ENCODE data around the gene C1QTNF5. TPM values are rescaled to one million over a fixed set of nuclear protein-coding genes. Genes with fewer than 3 reads are reported as not detected.

The C1QTNF5 gene
- total RNA-seq, 1 experiment from 2014 or later, result not detected

DNA sequence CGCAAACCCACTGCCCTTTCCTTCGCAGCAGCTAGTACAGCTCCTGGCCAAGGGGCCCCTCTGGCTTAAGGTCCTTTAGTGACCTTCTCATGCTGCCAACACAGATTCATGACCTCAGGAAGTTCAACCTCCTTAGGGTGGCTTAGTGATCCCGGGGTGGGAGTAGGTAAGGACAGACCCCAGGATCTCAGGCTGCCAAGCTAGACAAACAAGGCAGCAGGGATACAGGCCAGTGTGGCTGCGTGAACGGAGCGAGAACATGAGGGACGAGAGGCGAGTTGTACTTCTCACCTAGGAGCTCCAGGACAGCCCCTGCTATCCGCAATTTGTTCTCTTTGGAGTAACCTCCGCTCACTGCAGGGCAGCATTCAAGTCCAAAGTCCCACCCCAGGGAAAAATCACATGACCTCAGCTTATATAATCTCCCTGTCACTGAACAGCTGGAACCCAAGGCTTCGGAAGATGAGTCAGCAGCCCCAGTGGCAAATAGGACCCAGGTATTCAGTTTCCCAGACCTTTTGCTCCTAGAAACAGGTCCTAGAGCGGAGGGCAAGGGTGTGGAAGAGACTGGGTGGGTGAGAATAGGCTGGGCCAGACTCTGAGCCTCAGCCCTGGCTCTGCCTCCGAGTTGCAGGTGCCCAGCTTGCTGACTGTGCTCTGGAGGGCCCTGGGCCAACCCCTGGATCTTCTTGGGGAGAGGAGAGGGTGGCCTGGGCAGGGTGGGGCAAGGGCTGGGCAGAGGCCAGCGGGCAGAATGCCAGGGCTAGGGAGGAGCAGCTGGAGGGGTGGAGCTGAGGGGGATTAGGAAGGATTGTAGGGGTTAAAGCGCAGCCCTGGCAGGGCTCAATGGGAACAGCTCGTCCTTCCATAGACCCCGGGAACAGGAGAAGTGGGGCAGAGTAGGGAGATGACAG lies 27.7 kb upstream of the C1QTNF5 start:
- peak; percentile 93 for DNase-seq (ENCODE audit: unreplicated experiment)
- TF ChIP-seq CTCF (IDR thresholded peaks at IDR 0.05; ENCODE audit: unreplicated experiment), result no peak
- POLR2A ChIA-PET, result interaction anchor here (0.6 to 10.6 kb wide), 17 partner anchors 7 to 1342 kb away, joined by 3 to 85 read pairs (median 4); partner anchors contain the start of genes HINFP, RNF26 and USP2
- CTCF ChIA-PET, result interaction anchor here (0.6 to 19.9 kb wide), 14 partner anchors 8 to 371 kb away, joined by 3 to 415 read pairs (median 4); partner anchors contain the start of gene USP2
- Mint-ChIP-seq H3K27ac (ENCODE audit: low read depth, unreplicated experiment) (peak overlapping the region; percentile 73), H3K27me3 (ENCODE audit: insufficient read depth, unreplicated experiment) (no peaks in the 10 kb centered on the region), H3K4me3 (ENCODE audit: unreplicated experiment) (peak overlapping the region; percentile 54), H3K4me1 (ENCODE audit: insufficient read depth, unreplicated experiment) (peaks cover 72% of the 10 kb centered on the region), H3K36me3 (ENCODE audit: insufficient read depth, unreplicated experiment) (peaks cover 4% of the 10 kb centered on the region), H3K9me3 (ENCODE audit: unreplicated experiment) (no peaks in the 10 kb centered on the region)
- intact Hi-C loops (cut with micrococcal nuclease), result no loop called here
- no TSS peak for BruUV-seq (replicated peaks)

GRCh38 chr11:119367661-119368120 lies 27.0 kb upstream of the C1QTNF5 start:
- H3K27ac Mint-ChIP-seq (ENCODE audit: low read depth, unreplicated experiment), result peak overlapping the region; percentile 73
- no peaks in the 10 kb centered on the region for H3K27me3 Mint-ChIP-seq (ENCODE audit: insufficient read depth, unreplicated experiment)
- CTCF ChIA-PET, result interaction anchor here (0.8 to 19.9 kb wide), 11 partner anchors 9 to 372 kb away, joined by 3 to 415 read pairs (median 4); partner anchors contain the start of gene USP2
- no TSS peak for BruUV-seq (replicated peaks)
- peaks cover under 1% of the 10 kb centered on the region for H3K36me3 Mint-ChIP-seq (ENCODE audit: insufficient read depth, unreplicated experiment)
- intact Hi-C loops (cut with micrococcal nuclease), result no loop called here
- no peak overlapping the region for H3K4me3 Mint-ChIP-seq (ENCODE audit: unreplicated experiment)
- no peaks in the 10 kb centered on the region for H3K9me3 Mint-ChIP-seq (ENCODE audit: unreplicated experiment)
- peak; percentile 95 for DNase-seq (ENCODE audit: unreplicated experiment)
- no peak for TF ChIP-seq CTCF (IDR thresholded peaks at IDR 0.05; ENCODE audit: unreplicated experiment)
- peaks cover 73% of the 10 kb centered on the region for H3K4me1 Mint-ChIP-seq (ENCODE audit: insufficient read depth, unreplicated experiment)
- POLR2A ChIA-PET, result interaction anchor here (0.6 to 10.6 kb wide), 13 partner anchors 11 to 1343 kb away, joined by 3 to 85 read pairs (median 4); partner anchors contain the start of genes HINFP, RNF26, TRIM29 and USP2

DNA sequence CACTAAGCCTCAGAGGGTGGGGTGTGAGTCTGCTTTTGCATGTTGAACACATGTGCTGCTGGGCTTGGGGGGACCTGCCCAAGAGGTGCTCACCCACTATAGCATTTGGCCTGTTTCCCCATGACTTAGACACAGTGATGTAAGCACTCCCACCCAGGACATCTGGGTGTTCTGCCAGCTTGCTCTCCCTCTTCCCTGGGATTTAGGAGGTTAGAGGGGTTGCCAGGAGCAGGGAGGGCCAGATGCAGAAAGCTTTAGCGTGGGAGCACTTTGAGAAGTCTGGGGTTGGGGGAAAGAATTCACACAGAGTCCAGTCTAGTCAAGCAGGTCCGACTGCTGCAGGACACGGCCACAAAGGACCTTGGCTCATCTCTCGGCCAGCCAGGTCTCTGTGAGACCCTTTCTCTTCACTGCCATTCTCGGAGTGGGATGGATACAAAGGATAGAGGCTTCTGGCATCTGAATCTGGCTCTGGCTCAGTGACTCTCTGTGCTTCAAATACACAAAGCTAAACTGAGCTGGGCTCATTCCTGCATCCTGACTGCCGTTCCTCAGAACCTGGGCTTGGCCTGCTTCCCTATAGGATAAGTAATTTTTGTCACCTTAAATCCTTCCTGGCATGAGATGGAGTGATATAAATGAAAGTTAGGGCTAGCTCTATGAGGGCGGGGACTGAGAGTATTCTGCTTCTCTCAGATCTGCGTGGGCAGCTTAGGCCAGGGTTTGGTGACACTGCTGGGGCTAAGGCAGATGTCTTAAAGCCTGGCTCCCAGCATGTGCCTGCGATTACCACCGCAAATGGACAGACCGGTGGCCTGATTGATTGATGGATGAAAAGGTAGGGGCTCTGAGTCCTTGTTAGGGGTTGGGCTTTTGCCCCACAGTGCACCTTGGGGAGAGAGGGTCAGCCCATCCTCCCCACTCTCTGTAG lies 26.3 kb upstream of the C1QTNF5 start:
- intact Hi-C loops (cut with micrococcal nuclease), result no loop called here
- Mint-ChIP-seq H3K36me3 (ENCODE audit: insufficient read depth, unreplicated experiment) (no peaks in the 10 kb centered on the region), H3K4me1 (ENCODE audit: insufficient read depth, unreplicated experiment) (peaks cover 77% of the 10 kb centered on the region), H3K27ac (ENCODE audit: low read depth, unreplicated experiment) (peak overlapping the region; percentile 73), H3K9me3 (ENCODE audit: unreplicated experiment) (no peaks in the 10 kb centered on the region), H3K4me3 (ENCODE audit: unreplicated experiment) (no peak overlapping the region), H3K27me3 (ENCODE audit: insufficient read depth, unreplicated experiment) (no peaks in the 10 kb centered on the region)
- BruUV-seq (replicated peaks), result no TSS peak
- ChIA-PET POLR2A (interaction anchor here (0.6 to 10.6 kb wide), 10 partner anchors 10 to 1344 kb away, joined by 3 to 85 read pairs (median 4); partner anchors contain the start of genes RNF26, TRIM29 and USP2), CTCF (interaction anchor here (0.8 to 19.9 kb wide), 9 partner anchors 8 to 167 kb away, joined by 3 to 415 read pairs (median 4); partner anchors contain the start of gene USP2)
- DNase-seq (ENCODE audit: unreplicated experiment), result no peak
- TF ChIP-seq CTCF (IDR thresholded peaks at IDR 0.05; ENCODE audit: unreplicated experiment), result no peak

All from MCF 10A (cell line).